NB4 (cell line): ENCODE measurements around the gene TBC1D25.
"Not testable (repeated sequence)": the region's sequence is repeated elsewhere in the genome, so short reads cannot be mapped to it uniquely, and the experiment has no call there.

Source experiments
- DNase-seq: peaks from one replicate; pipeline ENCODE4 v3.0.0; 2010; ENCODE audit warnings: low read depth
- H3K4me3 ChIP-seq: one replicate; pipeline ENCODE4 v1.5.1; 2011; ENCODE audit warnings: mild to moderate bottlenecking, low read depth, low read length, moderate library complexity
- CTCF ChIP-seq: IDR thresholded peaks from one replicate; pipeline ENCODE4 v1.5.1; 2012; ENCODE audit warnings: low read depth, low read length
- MAX ChIP-seq: IDR thresholded peaks from 2 replicates; pipeline ENCODE4 v1.6.1; 2011; ENCODE audit warnings: low read depth, low read length
- MYC ChIP-seq: IDR thresholded peaks from 2 replicates; pipeline ENCODE4 v1.6.1; 2011; ENCODE audit warnings: low read depth, low read length
- POLR2A ChIP-seq: IDR thresholded peaks from 2 replicates; pipeline ENCODE4 v1.6.1; 2011; ENCODE audit warnings: mild to moderate bottlenecking; ENCODE audit not compliant: insufficient read length; ENCODE audit errors: extremely low read depth

TBC1D25 gene

GRCh38 chrX:48521353-48522243 is 17.9 kb upstream of the TBC1D25 start, which contains the start of gene EBP:
Gene EBP (plus strand): TSS chrX:48521808. CDS start chrX:48523772, 1,964 bp downstream.
- peak within 1 kb of the TSS; percentile 95 for H3K4me3 ChIP-seq
- TF ChIP-seq POLR2A (peak; percentile 60), MYC (no peak), CTCF (no peak), MAX (peak; percentile 60)
- peak; percentile 96 for DNase-seq

GRCh38 chrX:48522291-48522690 is 17.2 kb upstream of the TBC1D25 start:
- peak overlapping the region; percentile 95 for H3K4me3 ChIP-seq
- TF ChIP-seq CTCF (no peak), MYC (0 out of 2 replicates have a peak, but pooled peaks have one; percentile 6)
- no peak for DNase-seq

- no peak for TF ChIP-seq CTCF
- TF ChIP-seq MYC, result no peak
- TF ChIP-seq POLR2A, result no peak
- no peak for TF ChIP-seq MAX
- no peak for DNase-seq
Observed at GRCh38 chrX:48523682-48524081, 15.8 kb upstream of the TBC1D25 start.

GRCh38 chrX:48525853-48526252 is 13.7 kb upstream of the TBC1D25 start:
- not testable (repeated sequence) for DNase-seq, H3K4me3 ChIP-seq

More at GRCh38 chrX:48523682-48524081, 15.8 kb upstream of the TBC1D25 start:
- peak overlapping the region; percentile 50 for H3K4me3 ChIP-seq

GRCh38 chrX:48530736-48531135 is 8.8 kb upstream of the TBC1D25 start:
- TF ChIP-seq MYC, result no peak
- TF ChIP-seq CTCF, result no peak
- no peak for TF ChIP-seq MAX
- TF ChIP-seq POLR2A, result no peak
- H3K4me3 ChIP-seq, result no peak overlapping the region
- no peak for DNase-seq

- H3K4me3 ChIP-seq, result no peak overlapping the region
- DNase-seq, result peak; percentile 59
- TF ChIP-seq MAX, result no peak
- no peak for TF ChIP-seq MYC
- no peak for TF ChIP-seq POLR2A
- TF ChIP-seq CTCF, result no peak
Observed at GRCh38 chrX:48531358-48531959, 8.1 kb upstream of the TBC1D25 start.
